ENCODE measurements around the gene FBXL15. TPM values are rescaled to one million over a fixed set of nuclear protein-coding genes. Genes with fewer than 3 reads are reported as not detected.

FBXL15 gene
- total RNA-seq, 2 experiments from 2014 or later = 11.7 to 13.0 TPM

- H3K4me3 Mint-ChIP-seq = peak overlapping the region; percentile 95
- peaks cover 51% of the 10 kb centered on the region for H3K4me1 Mint-ChIP-seq
- DNase-seq = peak; percentile 78
Observed at GRCh38 chr10:102394801-102395399, 25.7 kb upstream of the FBXL15 start.

GRCh38 chr10:102395400-102396316 is 25.0 kb upstream of the FBXL15 start, which contains the start of gene NFKB2:
NFKB2 (plus strand) TSS chr10:102395705; CDS start chr10:102395960, 255 bp downstream.
- peak; percentile 91 for DNase-seq
- H3K36me3 Mint-ChIP-seq = peaks cover 54% of the 10 kb centered on the region
- peaks cover 55% of the 10 kb centered on the region for H3K4me1 Mint-ChIP-seq
- no peaks in the 10 kb centered on the region for H3K9me3 Mint-ChIP-seq
- no peaks in the 10 kb centered on the region for H3K27me3 Mint-ChIP-seq
- peak within 1 kb of the TSS; percentile 99 for H3K27ac Mint-ChIP-seq
- H3K4me3 Mint-ChIP-seq = peak within 1 kb of the TSS; percentile 95

More at GRCh38 chr10:102394801-102395399, 25.7 kb upstream of the FBXL15 start:
- Mint-ChIP-seq H3K9me3 (no peaks in the 10 kb centered on the region), H3K27ac (peak overlapping the region; percentile 99), H3K27me3 (no peaks in the 10 kb centered on the region), H3K36me3 (peaks cover 46% of the 10 kb centered on the region)

GRCh38 chr10:102396317-102396650 is 24.4 kb upstream of the FBXL15 start:
- DNase-seq = no peak
- peaks cover 54% of the 10 kb centered on the region for H3K36me3 Mint-ChIP-seq
- no peaks in the 10 kb centered on the region for H3K9me3 Mint-ChIP-seq
- H3K27me3 Mint-ChIP-seq = no peaks in the 10 kb centered on the region
- H3K4me3 Mint-ChIP-seq = peak overlapping the region; percentile 95
- H3K4me1 Mint-ChIP-seq = peaks cover 52% of the 10 kb centered on the region
- H3K27ac Mint-ChIP-seq = peak overlapping the region; percentile 99

GRCh38 chr10:102396730-102397151 is 23.9 kb upstream of the FBXL15 start:
- H3K27me3 Mint-ChIP-seq = no peaks in the 10 kb centered on the region
- H3K27ac Mint-ChIP-seq = peak overlapping the region; percentile 99
- H3K36me3 Mint-ChIP-seq = peaks cover 56% of the 10 kb centered on the region
- peak overlapping the region; percentile 95 for H3K4me3 Mint-ChIP-seq
- no peaks in the 10 kb centered on the region for H3K9me3 Mint-ChIP-seq
- H3K4me1 Mint-ChIP-seq = peaks cover 52% of the 10 kb centered on the region
- DNase-seq = no peak

- peaks cover 49% of the 10 kb centered on the region for H3K4me1 Mint-ChIP-seq
- H3K27ac Mint-ChIP-seq = peak overlapping the region; percentile 99
- no peaks in the 10 kb centered on the region for H3K27me3 Mint-ChIP-seq
- peak overlapping the region; percentile 95 for H3K4me3 Mint-ChIP-seq
- no peaks in the 10 kb centered on the region for H3K9me3 Mint-ChIP-seq
- peaks cover 60% of the 10 kb centered on the region for H3K36me3 Mint-ChIP-seq
- no peak for DNase-seq
Observed at GRCh38 chr10:102397222-102398171, 23.1 kb upstream of the FBXL15 start.

GRCh38 chr10:102398172-102399020 is 22.2 kb upstream of the FBXL15 start:
- Mint-ChIP-seq H3K9me3 (no peaks in the 10 kb centered on the region), H3K27me3 (no peaks in the 10 kb centered on the region), H3K36me3 (peaks cover 60% of the 10 kb centered on the region), H3K4me3 (peak overlapping the region; percentile 95), H3K27ac (peak overlapping the region; percentile 99), H3K4me1 (peaks cover 41% of the 10 kb centered on the region)
- no peak for DNase-seq

- Mint-ChIP-seq H3K27me3 (no peaks in the 10 kb centered on the region), H3K9me3 (no peaks in the 10 kb centered on the region), H3K4me1 (peaks cover 39% of the 10 kb centered on the region), H3K27ac (peak overlapping the region; percentile 99), H3K36me3 (peaks cover 57% of the 10 kb centered on the region), H3K4me3 (peak overlapping the region; percentile 95)
- DNase-seq = peak; percentile 92
Observed at GRCh38 chr10:102399217-102400021, 21.2 kb upstream of the FBXL15 start.

- H3K9me3 Mint-ChIP-seq = no peaks in the 10 kb centered on the region
- DNase-seq = no peak
Observed at GRCh38 chr10:102400076-102400475, 20.6 kb upstream of the FBXL15 start.

GRCh38 chr10:102400598-102401341 is 19.9 kb upstream of the FBXL15 start:
- Mint-ChIP-seq H3K9me3 (no peaks in the 10 kb centered on the region), H3K27ac (peak overlapping the region; percentile 59), H3K27me3 (peaks cover 3% of the 10 kb centered on the region), H3K4me3 (peak overlapping the region; percentile 74), H3K36me3 (peaks cover 50% of the 10 kb centered on the region), H3K4me1 (peaks cover 43% of the 10 kb centered on the region)
- no peak for DNase-seq

More at GRCh38 chr10:102400076-102400475, 20.6 kb upstream of the FBXL15 start:
- Mint-ChIP-seq H3K27me3 (no peaks in the 10 kb centered on the region), H3K36me3 (peaks cover 52% of the 10 kb centered on the region), H3K27ac (peak overlapping the region; percentile 80), H3K4me1 (peaks cover 39% of the 10 kb centered on the region), H3K4me3 (peak overlapping the region; percentile 74)

GRCh38 chr10:102401342-102401654 is 19.3 kb upstream of the FBXL15 start:
- DNase-seq = no peak
- Mint-ChIP-seq H3K36me3 (peaks cover 46% of the 10 kb centered on the region), H3K4me1 (peaks cover 46% of the 10 kb centered on the region), H3K4me3 (no peak overlapping the region), H3K27ac (no peak overlapping the region), H3K9me3 (no peaks in the 10 kb centered on the region), H3K27me3 (peaks cover 3% of the 10 kb centered on the region)

GRCh38 chr10:102401735-102402511 is 18.7 kb upstream of the FBXL15 start:
- Mint-ChIP-seq H3K9me3 (no peaks in the 10 kb centered on the region), H3K27ac (no peak overlapping the region), H3K27me3 (peaks cover 3% of the 10 kb centered on the region), H3K4me3 (no peak overlapping the region), H3K36me3 (peaks cover 40% of the 10 kb centered on the region), H3K4me1 (peaks cover 43% of the 10 kb centered on the region)
- DNase-seq = no peak

- no peaks in the 10 kb centered on the region for H3K9me3 Mint-ChIP-seq
- H3K27me3 Mint-ChIP-seq = peaks cover 3% of the 10 kb centered on the region
- H3K4me3 Mint-ChIP-seq = no peak overlapping the region
- DNase-seq = no peak
- peaks cover 41% of the 10 kb centered on the region for H3K4me1 Mint-ChIP-seq
- peaks cover 35% of the 10 kb centered on the region for H3K36me3 Mint-ChIP-seq
- H3K27ac Mint-ChIP-seq = no peak overlapping the region
Observed at GRCh38 chr10:102402512-102402896, 18.1 kb upstream of the FBXL15 start.
